Esophagus squamous epithelium (tissue), 5 donors: ENCODE results near the gene NAT8L. TPM values are rescaled to one million over a fixed set of nuclear protein-coding genes. Genes with fewer than 3 reads are reported as not detected.

ENCODE experiments used
- DNase-seq: peaks from one replicate; lab custom pipeline; 2025; lab: John Stamatoyannopoulos, UW
- H3K27ac ChIP-seq, 4 donors: fragments of 200-600 bp; sonication (generic); one replicate each; pipeline ENCODE4 v1.5.1; 2016 to 2019; ENCODE audit warnings: mild to moderate bottlenecking in 1 of 4
- H3K27me3 ChIP-seq, 4 donors: fragments of 200-600 bp; sonication (generic); 1 replicate in 3 of 4; 2 replicates in 1 of 4; pipeline versions ENCODE4 v1.5.1 to v1.6.0; 2017 to 2021; ENCODE audit warnings: antibody characterized with exemption in 1 of 4
- H3K36me3 ChIP-seq, 3 donors: fragments of 200-600 bp; sonication (generic); one replicate each; pipeline ENCODE4 v1.5.1; 2016 to 2019
- H3K4me1 ChIP-seq, 3 donors: fragments of 200-600 bp; sonication (generic); one replicate each; pipeline ENCODE4 v1.5.1; 2017 to 2019
- H3K4me3 ChIP-seq, 4 donors: fragments of 200-600 bp; sonication (generic); 1 replicate in 3 of 4; 2 replicates in 1 of 4; pipeline ENCODE4 v1.5.1; 2016 to 2019; ENCODE audit warnings: mild to moderate bottlenecking in 2 of 4, moderate library complexity in 1 of 4
- H3K9me3 ChIP-seq, 3 donors: fragments of 200-600 bp; sonication (generic); one replicate each; pipeline ENCODE4 v1.5.1; 2016 to 2019
- POLR2A ChIP-seq, 4 donors: fragments of 450-650 bp; IDR thresholded peaks; one replicate each; pipeline ENCODE4 v1.6.1; 2017; ENCODE audit warnings: antibody characterized with exemption in 4 of 4, mild to moderate bottlenecking in 4 of 4, moderate library complexity in 3 of 4
- WGBS, 2 donors: methylation state at CpG; one replicate each; pipeline ENCODE4 v1.1.5; 2018; 5-methylcytosine and 5-hydroxymethylcytosine counted together
- intact Hi-C: fragments of 100-400 bp; cut with DNase I; formaldehyde crosslinking; loops from one replicate; pipeline ENCODE4 v1.15.0; 2022
- total RNA-seq, 4 donors: library from RNA; depleted of rRNA; stranded (reverse); fragments of >200 nt; gene quantifications; one replicate each; pipeline ENCODE4 v1.1.0, GENCODE V29; 2016
- TF ChIP-seq, protein P1 (sequence below), 6 experiments: fragments of 450-650 bp in 4 of 6; fragments of 200-600 bp in 2 of 6; sonication (generic) in 2 of 6; IDR thresholded peaks; one replicate each; pipeline ENCODE4 v1.5.1; 2016 to 2019; ENCODE audit warnings: antibody characterized with exemption in 6 of 6, mild to moderate bottlenecking in 4 of 6, moderate library complexity in 4 of 6
- donor health status: DM: yes; HTN: yes; CAD: no.

The NAT8L gene
- total RNA-seq, 4 donors from 2014 or later = under 0.01 TPM; not detected in 3

GRCh38 chr4:2068198-2068470 lies 9.0 kb downstream of the NAT8L start:
- no peaks in the 10 kb centered on the region for H3K9me3 ChIP-seq
- TF ChIP-seq, protein P1, sequence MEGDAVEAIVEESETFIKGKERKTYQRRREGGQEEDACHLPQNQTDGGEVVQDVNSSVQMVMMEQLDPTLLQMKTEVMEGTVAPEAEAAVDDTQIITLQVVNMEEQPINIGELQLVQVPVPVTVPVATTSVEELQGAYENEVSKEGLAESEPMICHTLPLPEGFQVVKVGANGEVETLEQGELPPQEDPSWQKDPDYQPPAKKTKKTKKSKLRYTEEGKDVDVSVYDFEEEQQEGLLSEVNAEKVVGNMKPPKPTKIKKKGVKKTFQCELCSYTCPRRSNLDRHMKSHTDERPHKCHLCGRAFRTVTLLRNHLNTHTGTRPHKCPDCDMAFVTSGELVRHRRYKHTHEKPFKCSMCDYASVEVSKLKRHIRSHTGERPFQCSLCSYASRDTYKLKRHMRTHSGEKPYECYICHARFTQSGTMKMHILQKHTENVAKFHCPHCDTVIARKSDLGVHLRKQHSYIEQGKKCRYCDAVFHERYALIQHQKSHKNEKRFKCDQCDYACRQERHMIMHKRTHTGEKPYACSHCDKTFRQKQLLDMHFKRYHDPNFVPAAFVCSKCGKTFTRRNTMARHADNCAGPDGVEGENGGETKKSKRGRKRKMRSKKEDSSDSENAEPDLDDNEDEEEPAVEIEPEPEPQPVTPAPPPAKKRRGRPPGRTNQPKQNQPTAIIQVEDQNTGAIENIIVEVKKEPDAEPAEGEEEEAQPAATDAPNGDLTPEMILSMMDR (IDR thresholded peaks at IDR 0.05) = no peak
- TF ChIP-seq POLR2A (IDR thresholded peaks at IDR 0.05) = no peak
- H3K27me3 ChIP-seq = peaks cover 0 to 81% (median 0%) of the 10 kb centered on the region in 4 donors
- DNase-seq = no peak
- WGBS, 2 donors = 93% methylated on average over 13 of the region's 13 CpGs
- no peak overlapping the region for H3K4me3 ChIP-seq
- H3K4me1 ChIP-seq = peaks cover 0 to 8% (median 0%) of the 10 kb centered on the region in 3 donors
- no peak overlapping the region for H3K27ac ChIP-seq
- no peaks in the 10 kb centered on the region for H3K36me3 ChIP-seq
- intact Hi-C loops = no loop called here

DNA sequence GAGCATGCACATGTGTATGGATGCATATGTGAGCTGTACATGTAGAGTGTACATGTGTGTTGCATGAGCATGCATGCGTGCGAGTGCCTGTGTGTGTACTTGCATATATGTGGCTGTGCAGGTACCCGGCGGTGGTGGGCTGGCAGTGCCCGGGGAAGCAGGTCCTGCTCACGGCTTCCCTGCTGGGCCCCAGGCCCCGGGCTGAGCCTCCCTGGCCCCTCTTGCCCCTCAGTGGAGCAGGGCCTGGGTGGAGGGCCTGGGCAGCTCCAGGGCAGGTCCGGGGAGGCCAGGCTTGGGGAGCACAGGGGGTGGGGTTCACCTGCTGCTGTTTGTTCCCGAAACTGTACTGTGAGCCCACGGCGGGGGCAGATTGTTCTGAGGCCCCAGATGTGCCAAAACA lies 9.4 kb downstream of the NAT8L start:
- H3K4me3 ChIP-seq = no peak overlapping the region
- H3K9me3 ChIP-seq = no peaks in the 10 kb centered on the region
- no peak overlapping the region for H3K27ac ChIP-seq
- H3K27me3 ChIP-seq = peaks cover 0 to 77% (median 0%) of the 10 kb centered on the region in 4 donors
- no peaks in the 10 kb centered on the region for H3K36me3 ChIP-seq
- WGBS, 2 donors = 78 to 92% methylated on average over 4 of the region's 11 CpGs
- TF ChIP-seq, protein P1 (IDR thresholded peaks at IDR 0.05) = no peak
- TF ChIP-seq POLR2A (IDR thresholded peaks at IDR 0.05) = no peak
- intact Hi-C loops = no loop called here
- no peak for DNase-seq
- H3K4me1 ChIP-seq = peaks cover 0 to 8% (median 0%) of the 10 kb centered on the region in 3 donors

DNA sequence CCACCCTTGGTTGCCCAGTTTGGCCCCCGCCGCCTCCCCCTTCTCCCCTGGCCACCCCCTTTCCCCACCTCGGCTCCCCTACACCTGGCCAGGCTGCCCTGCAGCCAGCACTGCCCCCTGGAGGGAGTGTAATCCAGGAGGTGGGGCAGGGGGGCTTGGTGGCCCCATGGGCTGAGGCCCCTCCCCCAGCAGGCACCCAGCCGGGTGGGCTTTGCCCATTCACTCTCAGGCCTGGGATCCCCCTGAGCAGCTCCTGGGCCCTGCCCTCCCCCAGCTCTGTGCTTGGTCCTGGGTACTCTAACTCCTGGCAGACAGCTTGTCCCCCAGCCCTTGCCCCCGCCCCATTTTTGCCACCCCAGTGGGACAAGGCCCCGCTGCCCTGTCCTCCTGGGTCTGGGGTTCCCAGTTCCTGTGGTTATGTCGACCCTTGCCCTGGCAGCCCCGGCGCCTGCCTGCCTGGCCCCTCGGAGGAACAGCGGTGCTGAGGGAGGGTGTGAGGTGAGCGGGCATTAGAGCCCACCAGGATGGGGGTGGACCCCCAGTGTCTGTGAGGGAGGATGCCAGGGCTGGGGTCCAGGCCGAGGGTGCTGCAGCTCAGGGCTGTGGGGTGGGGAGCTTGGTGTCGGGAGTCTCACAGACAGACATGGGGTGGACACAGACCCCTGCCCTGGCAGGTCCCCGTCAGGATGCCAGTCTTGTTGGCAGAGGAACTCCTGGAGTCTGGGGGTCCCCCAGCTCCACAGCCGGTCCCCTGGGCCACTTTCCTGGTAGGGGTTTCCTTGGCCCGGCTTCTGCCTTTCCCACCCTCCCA lies 10.2 kb downstream of the NAT8L start:
- no peak for DNase-seq
- Histone ChIP-seq H3K27me3 (peaks cover 0 to 69% (median 0%) of the 10 kb centered on the region in 4 donors), H3K4me3 (no peak overlapping the region), H3K36me3 (no peaks in the 10 kb centered on the region), H3K27ac (no peak overlapping the region), H3K4me1 (peaks cover 0 to 5% (median 0%) of the 10 kb centered on the region in 3 donors), H3K9me3 (no peaks in the 10 kb centered on the region)
- intact Hi-C loops = no loop called here
- 33 to 83% methylated on average over 1 to 2 of the region's 17 CpGs for WGBS, 2 donors
- no peak for TF ChIP-seq POLR2A (IDR thresholded peaks at IDR 0.05)
- TF ChIP-seq, protein P1 (IDR thresholded peaks at IDR 0.05) = no peak

DNA sequence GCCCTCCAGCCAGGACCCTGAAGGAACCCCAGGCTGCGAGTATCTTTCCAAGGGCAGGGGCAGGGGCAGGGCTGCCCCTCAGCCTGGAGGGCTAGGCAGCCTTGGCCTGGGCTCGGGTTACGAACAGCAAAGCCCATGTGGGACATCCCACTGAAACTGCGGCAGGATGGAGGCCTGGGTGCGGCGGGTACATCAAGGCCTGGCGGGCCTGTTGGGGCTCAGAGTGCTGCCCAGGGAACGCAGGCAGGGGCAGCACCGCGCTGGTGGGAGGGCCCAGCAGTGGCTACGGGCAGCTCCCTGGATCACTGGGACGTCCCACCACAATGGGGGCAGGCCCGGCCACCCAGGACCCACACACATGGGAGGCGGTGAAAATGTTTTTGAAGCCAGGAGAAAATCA lies 10.9 kb downstream of the NAT8L start:
- H3K4me3 ChIP-seq = no peak overlapping the region
- WGBS, 2 donors = no CpG with 5 or more reads among the region's 14 CpGs
- H3K9me3 ChIP-seq = no peaks in the 10 kb centered on the region
- no peak for TF ChIP-seq POLR2A (IDR thresholded peaks at IDR 0.05)
- peaks cover 0 to 63% (median 0%) of the 10 kb centered on the region in 4 donors for H3K27me3 ChIP-seq
- no peaks in the 10 kb centered on the region for H3K36me3 ChIP-seq
- no peak overlapping the region for H3K27ac ChIP-seq
- no peak for DNase-seq
- intact Hi-C loops = no loop called here
- H3K4me1 ChIP-seq = no peaks in the 10 kb centered on the region

GRCh38 chr4:2070421-2071251 lies 11.5 kb downstream of the NAT8L start:
- H3K36me3 ChIP-seq = no peaks in the 10 kb centered on the region
- no peak for DNase-seq

More at GRCh38 chr4:2070421-2071251, 11.5 kb downstream of the NAT8L start:
- H3K27ac ChIP-seq = no peak overlapping the region
- H3K4me3 ChIP-seq = no peak overlapping the region
- H3K4me1 ChIP-seq = no peaks in the 10 kb centered on the region
- TF ChIP-seq, protein P1 (IDR thresholded peaks at IDR 0.05) = no peak
- TF ChIP-seq POLR2A (IDR thresholded peaks at IDR 0.05) = no peak
- H3K9me3 ChIP-seq = no peaks in the 10 kb centered on the region
- intact Hi-C loops = no loop called here
- 78 to 95% methylated on average over 3 to 6 of the region's 22 CpGs for WGBS, 2 donors
- peaks cover 0 to 57% (median 0%) of the 10 kb centered on the region in 4 donors for H3K27me3 ChIP-seq
